ENCODE data around the gene FRMD6. TPM values are rescaled to one million over a fixed set of nuclear protein-coding genes. Genes with fewer than 3 reads are reported as not detected.
"Not testable (repeated sequence)": the region's sequence is repeated elsewhere in the genome, so short reads cannot be mapped to it uniquely, and the experiment has no call there.

FRMD6 gene
- total RNA-seq, 1 donor from 2014 or later = 122 TPM

- no peak overlapping the region for H3K4me3 ChIP-seq (ENCODE audit: low read depth, low read length)
- TF ChIP-seq, protein P1, sequence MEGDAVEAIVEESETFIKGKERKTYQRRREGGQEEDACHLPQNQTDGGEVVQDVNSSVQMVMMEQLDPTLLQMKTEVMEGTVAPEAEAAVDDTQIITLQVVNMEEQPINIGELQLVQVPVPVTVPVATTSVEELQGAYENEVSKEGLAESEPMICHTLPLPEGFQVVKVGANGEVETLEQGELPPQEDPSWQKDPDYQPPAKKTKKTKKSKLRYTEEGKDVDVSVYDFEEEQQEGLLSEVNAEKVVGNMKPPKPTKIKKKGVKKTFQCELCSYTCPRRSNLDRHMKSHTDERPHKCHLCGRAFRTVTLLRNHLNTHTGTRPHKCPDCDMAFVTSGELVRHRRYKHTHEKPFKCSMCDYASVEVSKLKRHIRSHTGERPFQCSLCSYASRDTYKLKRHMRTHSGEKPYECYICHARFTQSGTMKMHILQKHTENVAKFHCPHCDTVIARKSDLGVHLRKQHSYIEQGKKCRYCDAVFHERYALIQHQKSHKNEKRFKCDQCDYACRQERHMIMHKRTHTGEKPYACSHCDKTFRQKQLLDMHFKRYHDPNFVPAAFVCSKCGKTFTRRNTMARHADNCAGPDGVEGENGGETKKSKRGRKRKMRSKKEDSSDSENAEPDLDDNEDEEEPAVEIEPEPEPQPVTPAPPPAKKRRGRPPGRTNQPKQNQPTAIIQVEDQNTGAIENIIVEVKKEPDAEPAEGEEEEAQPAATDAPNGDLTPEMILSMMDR (conservative IDR thresholded peaks at IDR 0.05; ENCODE audit: low read depth, low read length) = no peak
- no peak for DNase-seq (ENCODE audit: low read depth)
These were observed 24.9 kb upstream of the FRMD6 start for GRCh38 chr14:51626788-51627187.

DNA sequence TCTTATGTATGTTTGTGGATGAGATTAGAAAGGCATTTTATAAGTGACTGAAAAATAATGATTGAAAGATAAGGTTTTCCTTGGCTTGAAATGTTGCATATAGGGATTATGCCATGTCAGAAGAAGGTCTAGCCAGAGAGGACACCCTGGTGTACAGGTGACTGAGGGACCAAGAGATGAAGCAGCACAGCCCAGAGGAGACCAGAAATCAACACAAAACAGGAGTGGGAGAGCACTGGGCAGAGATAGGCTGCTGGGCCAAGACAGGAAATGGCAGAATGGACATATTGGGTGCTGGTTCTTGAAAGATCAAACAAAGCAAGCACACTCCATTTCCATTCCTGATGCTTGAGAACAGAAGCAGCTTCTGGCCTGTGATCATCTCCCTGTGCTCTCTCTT lies 24.4 kb upstream of the FRMD6 start:
- TF ChIP-seq, protein P1 (conservative IDR thresholded peaks at IDR 0.05; ENCODE audit: low read depth, low read length) = no peak
- no peak overlapping the region for H3K4me3 ChIP-seq (ENCODE audit: low read depth, low read length)
- DNase-seq (ENCODE audit: low read depth) = no peak

GRCh38 chr14:51628238-51628637 lies 23.5 kb upstream of the FRMD6 start:
- TF ChIP-seq, protein P1 (conservative IDR thresholded peaks at IDR 0.05; ENCODE audit: low read depth, low read length) = no peak
- no peak for DNase-seq (ENCODE audit: low read depth)
- H3K4me3 ChIP-seq (ENCODE audit: low read depth, low read length) = no peak overlapping the region

GRCh38 chr14:51630987-51631386 lies 20.7 kb upstream of the FRMD6 start:
- TF ChIP-seq, protein P1 (conservative IDR thresholded peaks at IDR 0.05; ENCODE audit: low read depth, low read length) = no peak
- DNase-seq (ENCODE audit: low read depth) = no peak
- H3K4me3 ChIP-seq (ENCODE audit: low read depth, low read length) = no peak overlapping the region

DNA sequence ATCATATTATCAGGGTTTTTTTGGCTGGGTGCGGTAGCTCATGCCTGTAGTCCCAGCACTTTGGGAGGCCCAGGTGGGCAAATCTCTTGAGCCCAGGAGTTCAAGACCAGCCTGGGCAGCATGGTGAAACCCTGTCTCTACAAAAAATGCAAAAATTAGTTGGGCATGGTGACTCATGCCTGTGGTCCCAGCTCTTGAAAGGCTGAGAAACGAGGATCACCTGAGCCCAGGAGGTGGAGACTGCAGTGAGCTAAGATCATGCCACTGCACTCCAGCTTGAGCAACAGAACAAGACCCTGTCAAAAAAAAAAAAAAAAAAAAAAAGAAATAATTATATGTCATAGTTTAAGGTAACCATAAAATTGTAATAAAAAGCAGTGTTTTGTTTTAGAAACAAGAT lies 18.4 kb upstream of the FRMD6 start:
- not testable (repeated sequence) for H3K4me3 ChIP-seq (ENCODE audit: low read depth, low read length); DNase-seq (ENCODE audit: low read depth)

- no peak overlapping the region for H3K4me3 ChIP-seq (ENCODE audit: low read depth, low read length)
- TF ChIP-seq, protein P1 (conservative IDR thresholded peaks at IDR 0.05; ENCODE audit: low read depth, low read length) = no peak
- no peak for DNase-seq (ENCODE audit: low read depth)
These were observed 15.6 kb upstream of the FRMD6 start for GRCh38 chr14:51636109-51636508.

DNA sequence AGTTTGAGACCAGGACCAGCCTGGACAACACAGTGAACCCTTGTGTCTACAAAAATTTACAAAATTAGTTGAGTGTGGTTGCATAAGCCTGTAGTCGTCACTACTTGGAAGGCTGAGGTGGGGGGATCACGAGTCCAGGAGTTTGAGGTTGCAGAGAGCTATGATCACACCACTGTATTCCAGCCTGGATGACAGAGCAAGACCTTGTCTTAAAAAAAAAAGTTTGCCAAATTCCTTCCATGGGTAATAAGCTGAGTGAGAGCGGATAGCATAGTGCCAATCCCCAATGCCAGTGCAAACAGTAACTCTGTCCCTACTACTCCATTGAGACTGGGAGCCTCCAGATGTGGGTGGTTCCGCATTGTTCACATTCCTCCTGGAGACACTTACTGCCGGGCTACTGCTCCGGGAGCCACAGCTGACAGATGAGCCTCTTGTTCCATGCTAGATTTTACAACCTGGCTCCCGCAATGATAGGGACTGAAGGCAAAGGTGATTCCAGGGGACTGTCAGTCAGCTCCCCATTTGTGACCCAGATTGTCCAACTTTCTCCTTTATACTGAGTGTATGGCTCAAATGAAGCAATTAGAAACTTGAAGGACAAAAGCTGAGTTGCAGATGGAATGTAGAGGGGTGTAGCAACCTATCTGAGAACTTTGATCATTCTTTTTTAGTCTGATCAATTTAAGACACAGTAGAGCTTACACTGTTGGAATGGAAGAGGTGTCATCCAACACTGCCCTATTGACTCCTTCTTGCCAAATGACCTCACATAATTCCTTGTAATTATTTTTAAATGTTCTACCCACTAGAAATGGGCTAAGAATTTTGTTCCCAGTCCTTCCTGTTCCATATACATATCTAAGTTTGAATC lies 13.4 kb upstream of the FRMD6 start:
- DNase-seq (ENCODE audit: low read depth) = no peak
- TF ChIP-seq, protein P1 (conservative IDR thresholded peaks at IDR 0.05; ENCODE audit: low read depth, low read length) = no peak
- H3K4me3 ChIP-seq (ENCODE audit: low read depth, low read length) = no peak overlapping the region

Data from epithelial cell of proximal tubule (primary cell).